AG04449 (cell line): ENCODE results near the gene TENT4B.

Experiments used
- CTCF ChIA-PET: fragments of 350-600 bp; formaldehyde crosslinking; extraction: SDS; loops from one replicate; lab custom pipeline; 2021; ENCODE audit warnings: antibody characterized with exemption; lab: Yijun Ruan, JAX
- POLR2A ChIA-PET: fragments of 400-600, 350-600 bp; formaldehyde crosslinking; extraction: SDS; loops from one replicate; lab custom pipeline; 2020; ENCODE audit warnings: antibody characterized with exemption, inconsistent platforms; lab: Yijun Ruan, JAX
- DNase-seq: peaks from one replicate; pipeline ENCODE4 v3.0.0-alpha.2; 2010; ENCODE audit warnings: low read depth, low spot score
- H3K4me3 ChIP-seq: 2 replicates; pipeline ENCODE4 v1.5.1; 2011; ENCODE audit warnings: low read depth, mild to moderate bottlenecking, control low read depth, low read length
- CTCF ChIP-seq: IDR thresholded peaks from one replicate; pipeline ENCODE4 v1.5.1; 2011; ENCODE audit warnings: mild to moderate bottlenecking, moderate library complexity, low read length, control low read depth, inconsistent platforms; ENCODE audit not compliant: insufficient read depth; ENCODE audit errors: missing control alignments

Gene TENT4B

GRCh38 chr16:50265260-50265659 is 112.2 kb downstream of the TENT4B start:
- ChIA-PET POLR2A (no interaction called here), CTCF (interaction anchor here (0.7 kb wide), 1 partner anchor 240 kb away, joined by 3 read pairs; the partner anchor contains the start of gene CNEP1R1)
- DNase-seq = no peak
- H3K4me3 ChIP-seq = no peak overlapping the region
- no peak for TF ChIP-seq CTCF

GRCh38 chr16:50265716-50266336 is 112.7 kb downstream of the TENT4B start:
- ChIA-PET CTCF (interaction anchor here (0.7 to 1.2 kb wide), 2 partner anchors 13 to 241 kb away, joined by 3 read pairs; partner anchors contain the start of gene CNEP1R1), POLR2A (interaction anchor here (0.6 to 0.9 kb wide), 4 partner anchors 15 to 78 kb away, joined by 3 read pairs; no protein-coding TSS in a partner anchor)
- no peak for DNase-seq
- no peak overlapping the region; the same call in 1 of the 2 replicates for H3K4me3 ChIP-seq
- TF ChIP-seq CTCF = no peak

- TF ChIP-seq CTCF = no peak
- ChIA-PET CTCF (interaction anchor here (1.2 kb wide), 1 partner anchor 14 kb away, joined by 3 read pairs; no protein-coding TSS in a partner anchor), POLR2A (interaction anchor here (0.6 to 0.9 kb wide), 4 partner anchors 16 to 77 kb away, joined by 3 read pairs; no protein-coding TSS in a partner anchor)
- DNase-seq = peak; percentile 42
- H3K4me3 ChIP-seq = peak within 1 kb of the TSS; percentile 64
Observed at GRCh38 chr16:50266337-50267091, 113.4 kb downstream of the TENT4B start, which contains the start of gene ADCY7. ADCY7 (plus strand) TSS chr16:50266551; CDS start chr16:50288180, 21,629 bp downstream.

- POLR2A ChIA-PET = no interaction called here
- DNase-seq = no peak
- CTCF ChIA-PET = interaction anchor here (1.6 kb wide), 1 partner anchor 22 kb away, joined by 3 read pairs; no protein-coding TSS in a partner anchor
- peak overlapping the region; percentile 64 for H3K4me3 ChIP-seq
- TF ChIP-seq CTCF = no peak
Observed at GRCh38 chr16:50267151-50267631, 114.1 kb downstream of the TENT4B start.

GRCh38 chr16:50267651-50268050 is 114.5 kb downstream of the TENT4B start:
- ChIA-PET CTCF (interaction anchor here (1.6 kb wide), 1 partner anchor 22 kb away, joined by 3 read pairs; no protein-coding TSS in a partner anchor), POLR2A (no interaction called here)
- no peak for DNase-seq
- no peak for TF ChIP-seq CTCF
- no peak overlapping the region; the same call in 1 of the 2 replicates for H3K4me3 ChIP-seq
